ENCODE measurements around the gene EDEM3. TPM values are rescaled to one million over a fixed set of nuclear protein-coding genes. Genes with fewer than 3 reads are reported as not detected.
A peak's percentile ranks its signal among the peaks of the same experiment; 100 is the strongest.

The EDEM3 gene
- polyA plus RNA-seq, 3 donors from 2014 or later, result 4.8 to 8.0 (median 6.1) TPM

DNA sequence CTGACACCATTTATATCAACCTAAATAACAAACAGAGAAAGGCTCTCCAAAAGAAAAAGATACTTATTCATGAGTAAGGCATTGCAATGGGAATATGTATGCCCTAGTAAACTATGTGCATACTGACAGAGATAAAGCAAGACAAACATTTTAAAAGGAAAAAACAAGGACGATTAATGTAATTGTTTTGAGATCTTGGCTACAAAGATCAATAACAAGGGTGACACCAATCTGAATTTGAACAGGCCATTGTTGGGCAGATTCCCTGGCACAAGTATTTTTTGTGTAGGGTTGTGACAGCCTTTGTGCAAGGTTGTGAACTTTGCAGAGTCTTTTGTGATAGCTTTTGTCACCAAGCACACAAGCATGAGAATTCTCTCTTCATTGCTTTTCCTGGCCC lies 85.3 kb downstream of the EDEM3 start:
- Mint-ChIP-seq H3K36me3 (no peaks in the 10 kb centered on the region), H3K9me3 (no peaks in the 10 kb centered on the region), H3K27ac (no peak overlapping the region), H3K27me3 (ENCODE audit: low read depth in 3 of 3) (peaks cover 2 to 29% (median 6%) of the 10 kb centered on the region in 3 donors), H3K4me1 (peaks cover 0 to under 1% of the 10 kb centered on the region in 2 donors), H3K4me3 (no peak overlapping the region)
- DNase-seq, result no peak

DNA sequence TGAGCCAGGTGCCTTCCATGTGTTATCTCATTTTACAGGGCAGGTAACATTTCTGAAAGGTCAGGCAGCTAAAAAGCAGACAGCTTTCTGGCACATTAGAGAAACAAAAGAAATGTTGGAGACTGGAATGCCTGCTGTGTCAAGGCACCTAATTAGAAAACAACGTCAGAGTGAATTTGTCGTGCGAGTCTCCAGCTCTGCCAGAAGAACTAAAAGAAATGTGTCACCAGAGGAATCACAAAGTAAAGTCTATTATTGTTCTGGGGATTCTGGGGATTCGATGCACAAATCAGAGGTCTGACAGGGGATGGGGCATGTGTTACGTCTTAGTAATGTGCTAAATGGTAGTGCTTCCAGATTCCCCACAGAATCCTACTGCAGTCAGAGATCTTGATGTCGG lies 89.3 kb downstream of the EDEM3 start:
- Mint-ChIP-seq H3K27me3 (ENCODE audit: low read depth in 3 of 3) (peaks cover 2 to 11% (median 2%) of the 10 kb centered on the region in 3 donors), H3K36me3 (no peaks in the 10 kb centered on the region), H3K4me3 (no peak overlapping the region), H3K4me1 (peaks cover 14 to 23% of the 10 kb centered on the region in 2 donors), H3K9me3 (no peaks in the 10 kb centered on the region), H3K27ac (no peak overlapping the region)
- no peak for DNase-seq

DNA sequence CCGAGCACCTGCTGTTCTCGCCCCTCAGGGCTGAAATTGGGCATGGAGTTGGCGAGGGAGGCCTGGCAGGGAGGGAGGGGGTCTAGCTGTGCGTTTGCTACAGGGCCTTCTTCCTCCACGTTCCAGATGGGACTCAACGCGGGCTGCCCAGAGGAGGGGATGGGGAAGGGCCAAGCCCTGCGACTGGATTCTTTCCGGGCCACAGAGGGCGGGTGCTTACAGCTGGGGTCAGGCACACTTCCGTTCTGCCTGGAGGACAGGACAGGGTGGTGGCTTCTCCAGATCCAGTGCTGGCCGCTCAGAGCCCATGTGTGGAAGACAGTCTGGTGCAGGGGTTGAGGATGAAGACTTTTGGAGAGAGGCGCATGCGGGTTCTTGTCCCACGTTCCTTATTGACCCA lies 90.0 kb downstream of the EDEM3 start:
- peaks cover 14 to 23% of the 10 kb centered on the region in 2 donors for H3K4me1 Mint-ChIP-seq
- no peaks in the 10 kb centered on the region for H3K36me3 Mint-ChIP-seq
- peaks cover 2 to 11% (median 2%) of the 10 kb centered on the region in 3 donors for H3K27me3 Mint-ChIP-seq (ENCODE audit: low read depth in 3 of 3)
- H3K4me3 Mint-ChIP-seq, result no peak overlapping the region
- H3K27ac Mint-ChIP-seq, result no peak overlapping the region
- no peaks in the 10 kb centered on the region for H3K9me3 Mint-ChIP-seq
- no peak for DNase-seq

DNA sequence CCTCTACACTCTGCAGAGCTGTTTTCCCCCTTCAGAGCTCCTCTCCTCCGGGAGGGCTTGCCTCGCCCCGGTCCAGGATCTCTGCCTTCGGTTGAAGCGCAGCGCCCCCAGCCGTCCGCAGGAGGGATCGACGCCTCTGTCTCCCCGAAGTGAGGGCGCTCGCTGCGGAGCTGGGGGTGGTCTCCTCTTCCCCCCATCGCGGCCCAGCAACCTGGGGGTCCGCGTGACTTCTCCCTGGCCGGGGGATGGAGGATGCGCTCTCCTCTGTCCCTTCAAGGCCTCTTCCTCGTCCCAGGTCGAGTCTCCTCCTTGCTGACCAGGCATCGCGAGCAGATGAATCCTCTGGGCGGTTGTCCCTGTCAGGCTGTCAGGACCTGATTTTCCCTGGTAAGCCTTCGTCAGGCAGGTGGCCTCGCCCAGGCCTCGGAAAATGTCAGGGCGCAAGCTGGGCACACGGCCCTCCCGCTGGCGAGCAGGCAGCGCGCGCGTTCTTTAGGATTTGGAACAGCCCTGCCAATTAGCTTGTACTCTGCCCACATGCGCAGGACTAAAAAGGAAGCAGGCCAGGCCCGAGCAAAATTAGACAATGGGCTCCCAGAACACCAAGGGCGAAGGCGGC lies 90.5 kb downstream of the EDEM3 start:
- Mint-ChIP-seq H3K27me3 (ENCODE audit: low read depth in 3 of 3) (peaks cover 2 to 11% (median 2%) of the 10 kb centered on the region in 3 donors), H3K9me3 (no peaks in the 10 kb centered on the region), H3K27ac (no peak overlapping the region), H3K4me3 (peak overlapping the region in 3 of 5 donors; percentile 23 to 63 (median 33)), H3K4me1 (peaks cover 14 to 23% of the 10 kb centered on the region in 2 donors), H3K36me3 (no peaks in the 10 kb centered on the region)
- peak; percentile 38 to 49 (median 43) for DNase-seq

DNA sequence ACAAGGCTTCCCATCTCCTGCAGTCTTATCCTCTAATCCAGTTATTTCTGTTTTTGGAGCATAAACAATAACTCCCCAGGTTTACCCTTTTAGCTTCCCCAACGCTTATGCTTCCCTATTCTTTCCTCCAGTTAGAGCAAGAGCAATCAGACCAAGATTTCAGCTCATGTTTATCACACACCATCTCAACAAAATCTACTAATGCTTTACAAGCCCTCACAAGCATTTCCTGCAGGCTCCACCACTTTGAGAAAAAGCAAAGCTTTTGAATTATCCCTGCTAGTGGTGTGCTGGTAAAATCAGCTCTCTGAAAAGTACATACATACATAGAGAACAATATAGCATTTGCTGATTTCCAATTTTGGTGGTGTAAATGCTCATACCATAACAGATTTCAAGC lies 92.9 kb downstream of the EDEM3 start:
- Mint-ChIP-seq H3K27me3 (ENCODE audit: low read depth in 3 of 3) (peaks cover 2 to 8% (median 2%) of the 10 kb centered on the region in 3 donors), H3K4me1 (peaks cover 14 to 23% of the 10 kb centered on the region in 2 donors), H3K9me3 (no peaks in the 10 kb centered on the region), H3K4me3 (no peak overlapping the region), H3K27ac (no peak overlapping the region), H3K36me3 (no peaks in the 10 kb centered on the region)
- no peak for DNase-seq

DNA sequence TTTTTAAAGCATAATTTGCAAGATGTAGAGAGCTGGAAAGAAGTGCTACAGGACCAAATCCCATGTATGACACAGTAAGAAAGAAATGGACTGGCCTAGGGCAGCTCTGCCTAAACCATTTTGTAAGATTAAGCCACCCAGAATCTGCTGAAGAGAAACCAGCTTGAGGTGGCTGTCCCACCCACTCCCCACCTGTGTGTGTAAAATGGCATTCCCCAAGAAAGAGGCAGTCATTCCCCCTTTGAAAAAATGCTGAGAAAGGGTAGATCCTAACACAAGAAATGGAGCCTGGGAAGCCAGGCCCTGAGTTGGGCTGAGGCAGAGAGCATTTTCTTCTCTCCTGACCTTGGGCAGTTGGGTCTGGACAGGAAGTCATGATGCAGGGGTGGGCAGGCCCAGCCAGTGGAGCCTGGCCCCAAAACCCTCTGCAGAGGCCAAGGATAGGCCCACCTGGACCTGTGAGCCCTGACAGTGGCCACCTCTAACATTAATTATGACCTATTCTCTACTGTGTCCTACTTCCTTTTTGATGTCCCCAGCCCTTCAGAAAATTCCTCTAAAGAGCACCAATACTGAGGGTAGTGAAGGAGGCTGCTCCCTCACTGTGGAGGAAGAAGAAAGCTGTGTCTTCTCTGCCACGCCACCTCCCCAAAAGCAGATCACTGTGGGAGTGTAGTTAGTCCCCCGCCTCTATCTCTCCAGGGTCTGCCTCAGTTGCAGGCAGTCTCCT lies 94.0 kb downstream of the EDEM3 start:
- Mint-ChIP-seq H3K4me3 (no peak overlapping the region), H3K27ac (no peak overlapping the region), H3K9me3 (no peaks in the 10 kb centered on the region), H3K27me3 (ENCODE audit: low read depth in 3 of 3) (peaks cover 2 to 10% (median 2%) of the 10 kb centered on the region in 3 donors), H3K4me1 (peaks cover 14 to 23% of the 10 kb centered on the region in 2 donors), H3K36me3 (no peaks in the 10 kb centered on the region)
- DNase-seq, result no peak

DNA sequence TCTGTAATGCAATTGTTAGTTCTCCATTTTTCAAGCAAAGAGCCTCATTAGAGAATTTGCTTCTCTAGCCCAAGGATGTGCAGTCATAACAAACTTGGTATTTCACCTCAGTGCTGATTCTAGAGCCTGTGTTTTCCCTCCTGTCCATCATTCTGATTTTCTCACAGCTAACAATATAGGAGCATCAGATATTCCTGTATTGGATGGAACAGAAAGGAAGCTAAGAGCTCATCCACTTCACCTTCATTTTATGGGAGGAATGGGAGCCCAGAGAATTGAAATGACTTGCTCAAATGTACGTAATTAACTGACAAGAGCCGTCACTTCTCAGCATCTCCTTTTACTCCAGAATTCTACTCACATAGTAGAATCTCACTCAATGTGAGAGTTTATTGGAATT lies 96.6 kb downstream of the EDEM3 start:
- H3K27me3 Mint-ChIP-seq (ENCODE audit: low read depth in 3 of 3), result peaks cover 0 to 6% (median 0%) of the 10 kb centered on the region in 3 donors
- no peak overlapping the region for H3K27ac Mint-ChIP-seq
- DNase-seq, result no peak
- peaks cover 9 to 12% of the 10 kb centered on the region in 2 donors for H3K4me1 Mint-ChIP-seq
- H3K36me3 Mint-ChIP-seq, result no peaks in the 10 kb centered on the region
- H3K4me3 Mint-ChIP-seq, result no peak overlapping the region
- H3K9me3 Mint-ChIP-seq, result no peaks in the 10 kb centered on the region

DNA sequence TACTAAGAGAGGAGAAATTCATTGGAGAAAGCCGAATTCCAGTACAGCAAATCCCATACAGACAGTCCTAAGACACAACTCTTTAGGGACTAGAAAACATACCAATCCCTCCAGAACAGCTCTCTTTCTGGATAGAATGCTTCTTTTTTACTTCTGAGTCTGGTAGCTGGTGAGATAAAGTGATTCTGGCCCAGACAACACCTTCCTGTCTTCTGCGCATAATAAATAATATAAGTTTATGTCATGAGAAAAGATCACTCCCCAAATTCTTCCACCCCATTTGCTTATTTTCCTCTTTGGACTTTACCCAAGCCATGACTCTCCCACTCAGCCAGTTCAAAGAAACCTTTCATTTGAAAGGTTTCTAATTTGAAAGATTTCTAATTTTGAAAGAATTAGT lies 98.4 kb downstream of the EDEM3 start:
- H3K36me3 Mint-ChIP-seq, result peaks cover 0 to 4% (median 3%) of the 10 kb centered on the region in 3 donors
- no peaks in the 10 kb centered on the region for H3K9me3 Mint-ChIP-seq
- H3K27me3 Mint-ChIP-seq (ENCODE audit: low read depth in 3 of 3), result peaks cover 0 to 6% (median 2%) of the 10 kb centered on the region in 3 donors
- H3K4me3 Mint-ChIP-seq, result no peak overlapping the region
- H3K27ac Mint-ChIP-seq, result no peak overlapping the region
- H3K4me1 Mint-ChIP-seq, result no peaks in the 10 kb centered on the region
- DNase-seq, result no peak

DNA sequence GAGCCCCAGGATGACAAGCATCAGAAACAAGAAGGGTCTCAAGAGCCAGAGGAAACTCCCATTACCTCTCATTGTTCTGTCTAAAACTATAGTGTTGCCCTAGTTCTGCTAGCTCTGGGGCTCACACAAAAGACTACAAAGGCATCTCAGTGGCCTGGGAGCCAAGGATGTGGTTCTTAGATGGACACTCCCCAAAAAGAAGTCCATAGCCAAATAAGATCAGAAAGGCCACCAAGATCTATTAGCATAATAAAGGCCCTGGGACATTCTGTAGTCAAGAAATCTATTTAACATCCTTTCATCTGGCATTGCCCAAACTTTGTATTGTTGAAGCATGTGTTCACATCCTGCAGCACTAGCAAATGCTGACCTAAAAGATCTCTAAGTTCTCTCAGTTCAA lies 99.5 kb downstream of the EDEM3 start:
- H3K27me3 Mint-ChIP-seq (ENCODE audit: low read depth in 3 of 3), result peaks cover 0 to 7% (median 2%) of the 10 kb centered on the region in 3 donors

DNA sequence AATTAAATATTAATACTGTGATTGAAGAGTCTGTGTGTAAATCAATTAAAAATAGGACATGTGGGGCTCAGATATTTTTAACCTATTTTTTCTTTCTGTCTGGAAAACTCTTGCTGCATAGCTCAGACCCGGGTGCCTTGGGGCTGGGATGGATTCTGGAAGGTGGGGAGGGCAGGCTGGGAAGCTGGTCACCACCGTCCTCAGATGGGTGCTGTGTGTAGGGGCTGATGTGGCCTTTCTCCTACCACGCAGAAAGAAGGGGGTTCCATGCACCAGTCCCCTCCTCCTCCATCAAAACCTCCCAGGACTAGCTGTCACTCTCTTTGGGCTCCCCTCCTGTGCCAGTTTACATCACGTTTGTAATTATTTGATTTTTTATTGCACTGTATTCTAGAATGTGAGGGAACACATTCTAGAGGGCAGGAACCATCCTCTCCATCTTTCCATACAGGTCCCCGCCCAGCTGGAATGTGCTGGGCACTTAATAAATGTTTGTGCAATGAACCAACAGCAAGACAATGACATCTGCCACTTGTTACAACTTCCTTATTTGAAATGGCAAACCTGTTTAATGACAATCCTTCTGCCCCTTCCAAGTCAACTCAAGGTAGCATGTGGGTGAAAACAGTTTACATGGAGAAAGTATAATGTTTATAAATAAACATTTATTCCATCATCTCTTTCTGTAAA lies 104.3 kb downstream of the EDEM3 start:
- Mint-ChIP-seq H3K27me3 (ENCODE audit: low read depth in 3 of 3) (peaks cover 2 to 26% (median 2%) of the 10 kb centered on the region in 3 donors), H3K4me1 (no peaks in the 10 kb centered on the region)

More for the DNA sequence above, 99.5 kb downstream of the EDEM3 start:
- Mint-ChIP-seq H3K36me3 (peaks cover 0 to 4% (median 3%) of the 10 kb centered on the region in 3 donors), H3K9me3 (no peaks in the 10 kb centered on the region), H3K4me3 (no peak overlapping the region), H3K27ac (no peak overlapping the region), H3K4me1 (no peaks in the 10 kb centered on the region)
- DNase-seq, result no peak

DNA sequence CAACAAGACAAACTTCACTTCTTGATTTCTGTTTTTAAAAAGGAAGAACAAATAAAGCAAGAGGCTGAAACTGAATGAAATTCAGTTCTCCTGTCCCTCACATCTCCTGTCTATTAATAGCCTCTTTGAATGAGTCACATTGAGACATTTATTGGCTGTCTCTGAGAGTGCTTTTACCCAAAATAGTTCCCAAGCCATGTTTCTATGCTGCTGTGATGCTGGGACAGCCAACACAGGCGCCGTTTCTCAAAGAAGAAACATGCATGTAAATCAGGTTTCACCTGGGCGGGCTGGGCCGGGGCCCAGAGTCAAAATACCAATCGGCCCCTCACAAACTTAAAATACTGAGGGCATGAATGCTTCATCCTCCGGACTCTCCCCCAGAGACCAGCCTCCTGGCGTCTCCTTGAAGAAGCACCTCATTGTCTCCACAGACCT lies 105.2 kb downstream of the EDEM3 start:
- no peak for DNase-seq
- peaks cover 0 to 7% (median 3%) of the 10 kb centered on the region in 3 donors for H3K36me3 Mint-ChIP-seq
- H3K27ac Mint-ChIP-seq, result no peak overlapping the region
- H3K9me3 Mint-ChIP-seq, result no peaks in the 10 kb centered on the region
- peaks cover 6 to 27% (median 7%) of the 10 kb centered on the region in 3 donors for H3K27me3 Mint-ChIP-seq (ENCODE audit: low read depth in 3 of 3)
- no peaks in the 10 kb centered on the region for H3K4me1 Mint-ChIP-seq
- no peak overlapping the region for H3K4me3 Mint-ChIP-seq

More for the DNA sequence above, 104.3 kb downstream of the EDEM3 start:
- H3K9me3 Mint-ChIP-seq, result no peaks in the 10 kb centered on the region
- H3K27ac Mint-ChIP-seq, result no peak overlapping the region
- H3K4me3 Mint-ChIP-seq, result no peak overlapping the region
- peaks cover 0 to 7% (median 3%) of the 10 kb centered on the region in 3 donors for H3K36me3 Mint-ChIP-seq
- DNase-seq, result no peak

DNA sequence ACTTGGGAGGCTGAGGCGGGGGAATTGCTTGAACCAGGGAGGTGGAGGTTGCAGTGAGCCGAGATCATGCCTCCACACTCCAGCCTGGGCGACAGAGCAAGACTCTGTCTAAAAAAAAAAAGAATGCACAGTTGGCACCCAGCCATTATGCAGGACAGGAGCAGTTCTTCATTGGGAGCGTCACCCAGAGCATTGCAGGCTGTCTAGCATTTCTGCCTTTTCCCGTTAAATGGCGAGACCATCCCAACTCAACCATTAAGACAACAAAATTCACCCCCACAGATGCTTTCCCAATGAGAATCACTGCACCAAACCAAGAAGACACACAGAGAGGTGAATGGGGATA lies 105.8 kb downstream of the EDEM3 start:
- Mint-ChIP-seq H3K27ac (no peak overlapping the region), H3K9me3 (no peaks in the 10 kb centered on the region), H3K4me1 (no peaks in the 10 kb centered on the region), H3K4me3 (no peak overlapping the region), H3K27me3 (ENCODE audit: low read depth in 3 of 3) (peaks cover 7 to 31% (median 9%) of the 10 kb centered on the region in 3 donors), H3K36me3 (peaks cover 0 to 7% (median 3%) of the 10 kb centered on the region in 3 donors)
- no peak for DNase-seq

DNA sequence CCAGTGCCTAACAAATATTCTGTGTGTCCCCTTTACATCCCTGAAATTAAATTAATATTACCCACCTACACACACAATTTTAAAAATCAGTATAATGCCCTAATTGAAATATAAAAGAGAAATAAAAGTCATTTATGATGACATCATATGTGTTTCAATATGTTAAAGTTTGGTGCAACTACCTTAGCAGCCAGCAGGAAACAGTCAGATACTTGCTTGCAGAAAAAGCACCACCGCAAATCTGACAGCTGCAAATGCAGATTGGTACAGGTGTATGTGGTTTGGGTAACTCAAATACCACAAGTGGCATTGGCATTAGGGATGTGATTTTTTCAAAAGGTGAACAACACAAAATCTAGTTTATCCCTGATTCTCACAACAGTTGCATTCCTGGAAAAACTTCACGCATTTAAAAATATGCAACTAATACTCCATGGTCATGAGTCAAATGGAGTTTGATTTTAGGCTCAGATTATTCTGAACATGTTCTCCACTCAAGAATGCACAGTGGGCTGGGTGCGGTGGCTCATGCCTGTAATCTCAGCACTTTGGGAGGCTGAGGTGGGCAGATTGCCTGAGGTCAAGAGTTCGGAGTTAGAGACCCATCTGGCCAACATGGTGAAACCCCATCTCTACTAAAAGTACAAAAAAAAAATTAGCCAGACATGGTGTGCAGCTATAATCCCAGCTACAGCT lies 106.3 kb downstream of the EDEM3 start:
- Mint-ChIP-seq H3K4me3 (no peak overlapping the region), H3K4me1 (no peaks in the 10 kb centered on the region), H3K36me3 (peaks cover 0 to 7% (median 3%) of the 10 kb centered on the region in 3 donors), H3K9me3 (no peaks in the 10 kb centered on the region), H3K27ac (no peak overlapping the region), H3K27me3 (ENCODE audit: low read depth in 3 of 3) (peaks cover 7 to 31% (median 9%) of the 10 kb centered on the region in 3 donors)
- DNase-seq, result no peak

All from immature natural killer cell (primary cell).